WERI-Rb-1 (cell line): ENCODE measurements around the gene AKR1C3.

Source experiments
- DNase-seq: peaks from one replicate; pipeline ENCODE4 v3.0.0-alpha.2; 2020
- H3K27ac ChIP-seq: fragments of 250-450 bp; sonication (Bioruptor Pico); 2 replicates; pipeline ENCODE4 v1.5.1; 2020; ENCODE audit warnings: mild to moderate bottlenecking, moderate library complexity
- H3K27me3 ChIP-seq: fragments of 250-450 bp; sonication (Bioruptor Pico); 2 replicates; pipeline ENCODE4 v1.5.1; 2021; ENCODE audit warnings: mild to moderate bottlenecking, low read depth, moderate library complexity; ENCODE audit not compliant: insufficient read depth, severe bottlenecking
- H3K36me3 ChIP-seq: fragments of 250-450 bp; sonication (Bioruptor Pico); 2 replicates; pipeline ENCODE4 v1.5.1; 2020; ENCODE audit warnings: mild to moderate bottlenecking, moderate library complexity
- H3K4me3 ChIP-seq: 2 replicates; pipeline ENCODE4 v1.5.1; 2011; ENCODE audit warnings: low read depth, mild to moderate bottlenecking, control low read depth, low read length
- H3K9me3 ChIP-seq: fragments of 250-450 bp; sonication (Bioruptor Pico); 2 replicates; pipeline ENCODE4 v1.5.1; 2021; ENCODE audit warnings: mild to moderate bottlenecking, moderate library complexity; ENCODE audit not compliant: severe bottlenecking
- CTCF ChIP-seq: IDR thresholded peaks from 2 replicates; pipeline ENCODE4 v1.5.1; 2011; ENCODE audit warnings: low read depth, mild to moderate bottlenecking, control low read depth, inconsistent platforms, low read length

Gene AKR1C3

DNA sequence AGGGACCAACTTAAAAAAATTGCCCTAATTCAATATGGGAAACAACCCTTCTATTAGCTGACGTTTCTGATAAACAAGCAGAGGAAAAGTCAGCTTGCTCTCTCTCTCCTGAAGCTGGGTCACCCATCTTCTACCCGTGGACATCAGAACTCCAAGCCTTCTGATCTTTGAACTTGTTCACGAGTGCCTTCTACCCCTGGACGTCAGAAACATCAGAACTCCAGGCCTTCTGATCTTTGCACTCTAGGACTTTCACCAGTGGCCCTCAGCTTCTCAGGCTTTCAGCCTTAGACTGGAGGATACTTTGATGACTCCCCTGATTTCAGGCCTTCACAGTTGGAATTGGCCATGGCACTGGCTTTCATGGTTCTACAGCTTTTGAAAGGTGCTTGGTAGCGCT lies 48.9 kb downstream of the AKR1C3 start:
- H3K4me3 ChIP-seq, result no peak overlapping the region
- H3K36me3 ChIP-seq, result no peaks in the 10 kb centered on the region
- no peak overlapping the region for H3K27ac ChIP-seq
- no peak for TF ChIP-seq CTCF
- H3K27me3 ChIP-seq, result no peaks in the 10 kb centered on the region
- DNase-seq, result no peak
- H3K9me3 ChIP-seq, result no peaks in the 10 kb centered on the region

- H3K27me3 ChIP-seq, result no peaks in the 10 kb centered on the region
- H3K36me3 ChIP-seq, result no peaks in the 10 kb centered on the region
- no peak for DNase-seq
- no peaks in the 10 kb centered on the region for H3K9me3 ChIP-seq
- no peak overlapping the region for H3K27ac ChIP-seq
- no peak overlapping the region for H3K4me3 ChIP-seq
- TF ChIP-seq CTCF, result no peak
Observed at GRCh38 chr10:5146920-5147254, 52.7 kb downstream of the AKR1C3 start.

DNA sequence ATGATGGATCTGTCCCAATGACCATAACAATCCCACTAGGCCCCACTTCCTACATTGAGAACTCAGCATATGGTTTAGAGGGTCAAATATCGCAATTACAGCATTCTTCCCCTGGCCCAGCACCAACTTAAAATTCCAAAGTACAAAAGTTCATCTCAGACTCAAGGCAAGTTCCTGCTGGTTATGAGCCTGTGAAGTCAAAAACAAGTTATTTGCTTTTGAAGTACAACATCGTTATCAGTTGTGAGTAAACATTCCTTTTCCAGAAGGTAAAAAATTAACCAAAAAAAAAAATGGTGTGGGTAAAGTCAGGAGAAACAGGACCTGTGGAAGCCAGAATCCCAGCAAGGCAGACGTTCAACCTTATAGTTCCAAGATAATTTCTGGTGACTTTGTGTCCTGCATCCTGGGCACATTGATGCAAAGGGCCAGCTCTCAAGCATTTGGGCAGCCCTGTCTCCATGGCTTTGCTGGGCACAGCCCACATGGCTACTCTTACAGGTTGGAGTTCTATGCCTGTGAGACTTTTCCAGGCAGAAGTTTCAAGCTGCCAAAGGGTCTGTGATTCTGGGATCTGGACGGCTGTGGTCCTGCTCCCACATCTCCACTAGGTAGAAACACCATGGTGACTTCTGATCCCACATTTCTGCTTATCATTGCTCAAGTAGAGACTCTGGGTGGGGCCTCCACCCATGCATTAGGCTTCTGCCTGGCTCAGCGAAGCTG lies 53.2 kb downstream of the AKR1C3 start:
- Histone ChIP-seq H3K9me3 (no peaks in the 10 kb centered on the region), H3K36me3 (no peaks in the 10 kb centered on the region), H3K4me3 (no peak overlapping the region), H3K27me3 (no peaks in the 10 kb centered on the region), H3K27ac (no peak overlapping the region)
- TF ChIP-seq CTCF, result no peak
- DNase-seq, result no peak

GRCh38 chr10:5147981-5148677 lies 53.9 kb downstream of the AKR1C3 start:
- Histone ChIP-seq H3K27ac (no peak overlapping the region), H3K36me3 (no peaks in the 10 kb centered on the region), H3K4me3 (no peak overlapping the region), H3K27me3 (no peaks in the 10 kb centered on the region), H3K9me3 (no peaks in the 10 kb centered on the region)
- no peak for TF ChIP-seq CTCF
- DNase-seq, result no peak

DNA sequence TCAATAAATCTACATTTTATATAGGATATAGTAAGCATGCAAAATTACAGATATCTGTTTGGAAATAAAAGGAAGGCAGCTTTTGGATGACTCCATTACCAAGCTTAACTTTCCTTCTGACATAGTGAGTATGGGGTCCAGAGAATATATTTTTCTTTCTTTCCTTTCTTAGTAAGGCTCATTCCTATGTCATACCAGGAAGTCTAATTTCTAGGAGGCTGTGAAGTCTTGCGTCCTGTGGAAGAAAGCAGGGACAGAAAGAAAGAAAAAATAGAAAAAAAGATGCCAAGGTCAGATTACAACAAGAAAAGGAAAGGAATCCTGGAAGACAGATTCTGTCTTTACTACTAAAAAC lies 54.4 kb downstream of the AKR1C3 start:
- no peak for TF ChIP-seq CTCF
- Histone ChIP-seq H3K4me3 (no peak overlapping the region), H3K27ac (no peak overlapping the region), H3K9me3 (no peaks in the 10 kb centered on the region), H3K27me3 (no peaks in the 10 kb centered on the region), H3K36me3 (no peaks in the 10 kb centered on the region)
- DNase-seq, result no peak

GRCh38 chr10:5151076-5151475 lies 56.9 kb downstream of the AKR1C3 start:
- Histone ChIP-seq H3K36me3 (no peaks in the 10 kb centered on the region), H3K9me3 (no peaks in the 10 kb centered on the region), H3K27me3 (no peaks in the 10 kb centered on the region), H3K27ac (no peak overlapping the region), H3K4me3 (no peak overlapping the region)
- TF ChIP-seq CTCF, result no peak
- DNase-seq, result no peak
